HEK293 (cell line): ENCODE results near the gene CREM.

Experiments
- SETDB1 ChIP-seq: IDR thresholded peaks from one replicate; pipeline ENCODE4 v1.6.1; 2017; ENCODE audit warnings: mild to moderate bottlenecking, low read length, moderate library complexity, mixed read lengths; ENCODE audit not compliant: insufficient read length
- ZNF214 ChIP-seq: fragments of 450-650 bp; formaldehyde crosslinking; IDR thresholded peaks from 2 replicates; pipeline ENCODE4 v1.5.1; 2017; ENCODE audit warnings: missing biosample characterization, mild to moderate bottlenecking, missing genetic modification characterization, borderline replicate concordance
- ZNF530 ChIP-seq: fragments of 450-650 bp; formaldehyde crosslinking; IDR thresholded peaks from 2 replicates; pipeline ENCODE4 v1.5.1; 2016; ENCODE audit warnings: low read depth, missing biosample characterization, missing genetic modification characterization
- ZNF777 ChIP-seq: fragments of 450-650 bp; formaldehyde crosslinking; IDR thresholded peaks from 2 replicates; pipeline ENCODE4 v1.5.1; 2017; ENCODE audit warnings: missing biosample characterization, missing genetic modification characterization, borderline replicate concordance

Gene CREM

DNA sequence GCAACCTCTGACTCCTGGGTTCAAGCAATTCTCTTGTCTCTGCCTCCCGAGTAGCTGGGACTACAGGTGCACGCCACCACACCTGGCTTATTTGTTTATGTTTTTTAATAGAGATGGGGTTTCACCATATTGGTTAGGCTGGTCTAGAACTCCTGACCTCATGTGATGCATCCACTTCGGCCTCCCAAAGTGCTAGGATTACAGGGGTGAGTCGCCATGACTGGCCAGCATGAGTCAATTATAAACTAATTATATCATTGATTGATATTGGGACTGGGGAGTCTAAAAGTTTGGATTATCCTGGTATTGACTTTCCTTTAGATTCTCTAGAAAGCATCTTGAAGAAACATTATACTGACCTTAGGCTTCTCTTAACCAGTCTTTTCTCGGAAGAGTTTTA lies 135.8 kb downstream of the CREM start (continued):
- no peak for TF ChIP-seq ZNF214 (tag by site-specific recombination)
- TF ChIP-seq ZNF777 = no peak
- no peak for TF ChIP-seq SETDB1
- no peak for TF ChIP-seq ZNF530
